ENCODE data around the gene COL5A1. TPM values are rescaled to one million over a fixed set of nuclear protein-coding genes. Genes with fewer than 3 reads are reported as not detected.
"Not testable (repeated sequence)": the region's sequence is repeated elsewhere in the genome, so short reads cannot be mapped to it uniquely, and the experiment has no call there.

Gene COL5A1
- total RNA-seq, 1 donor = 0.21 TPM

- H3K9me3 ChIP-seq (ENCODE audit: low read depth, low read length) = no peaks in the 10 kb centered on the region
- no peak overlapping the region for H3K4me3 ChIP-seq (ENCODE audit: low read length)
- no peaks in the 10 kb centered on the region for H3K27me3 ChIP-seq (ENCODE audit: insufficient read depth, low read length)
- no peaks in the 10 kb centered on the region for H3K4me1 ChIP-seq (ENCODE audit: insufficient read depth, low read length)
Measured at GRCh38 chr9:134848504-134848903, 206.9 kb downstream of the COL5A1 start.

GRCh38 chr9:134850611-134851010 is 209.0 kb downstream of the COL5A1 start:
- Histone ChIP-seq H3K4me3 (ENCODE audit: low read length) (no peak overlapping the region), H3K9me3 (ENCODE audit: low read depth, low read length) (no peaks in the 10 kb centered on the region), H3K27me3 (ENCODE audit: insufficient read depth, low read length) (no peaks in the 10 kb centered on the region)

GRCh38 chr9:134851020-134851419 is 209.4 kb downstream of the COL5A1 start:
- Histone ChIP-seq H3K4me1 (ENCODE audit: insufficient read depth, low read length) (no peaks in the 10 kb centered on the region), H3K27me3 (ENCODE audit: insufficient read depth, low read length) (no peaks in the 10 kb centered on the region), H3K9me3 (ENCODE audit: low read depth, low read length) (no peaks in the 10 kb centered on the region), H3K4me3 (ENCODE audit: low read length) (no peak overlapping the region)

More at GRCh38 chr9:134850611-134851010, 209.0 kb downstream of the COL5A1 start:
- H3K4me1 ChIP-seq (ENCODE audit: insufficient read depth, low read length) = no peaks in the 10 kb centered on the region

GRCh38 chr9:134852906-134853654 is 211.5 kb downstream of the COL5A1 start:
- no peak overlapping the region for H3K4me3 ChIP-seq (ENCODE audit: low read length)
- no peaks in the 10 kb centered on the region for H3K27me3 ChIP-seq (ENCODE audit: insufficient read depth, low read length)
- no peaks in the 10 kb centered on the region for H3K4me1 ChIP-seq (ENCODE audit: insufficient read depth, low read length)
- H3K9me3 ChIP-seq (ENCODE audit: low read depth, low read length) = no peaks in the 10 kb centered on the region

- Histone ChIP-seq H3K4me1 (ENCODE audit: insufficient read depth, low read length) (no peaks in the 10 kb centered on the region), H3K9me3 (ENCODE audit: low read depth, low read length) (no peaks in the 10 kb centered on the region), H3K4me3 (ENCODE audit: low read length) (no peak overlapping the region), H3K27me3 (ENCODE audit: insufficient read depth, low read length) (no peaks in the 10 kb centered on the region)
Measured at GRCh38 chr9:134853893-134854292, 212.3 kb downstream of the COL5A1 start.

GRCh38 chr9:134854541-134854981 is 213.0 kb downstream of the COL5A1 start:
- no peaks in the 10 kb centered on the region for H3K9me3 ChIP-seq (ENCODE audit: low read depth, low read length)
- no peaks in the 10 kb centered on the region for H3K27me3 ChIP-seq (ENCODE audit: insufficient read depth, low read length)
- H3K4me1 ChIP-seq (ENCODE audit: insufficient read depth, low read length) = no peaks in the 10 kb centered on the region
- H3K4me3 ChIP-seq (ENCODE audit: low read length) = no peak overlapping the region

GRCh38 chr9:134855231-134855899 is 213.8 kb downstream of the COL5A1 start:
- no peaks in the 10 kb centered on the region for H3K9me3 ChIP-seq (ENCODE audit: low read depth, low read length)
- H3K4me3 ChIP-seq (ENCODE audit: low read length) = no peak overlapping the region
- H3K4me1 ChIP-seq (ENCODE audit: insufficient read depth, low read length) = no peaks in the 10 kb centered on the region
- H3K27me3 ChIP-seq (ENCODE audit: insufficient read depth, low read length) = no peaks in the 10 kb centered on the region

GRCh38 chr9:134855900-134856377 is 214.3 kb downstream of the COL5A1 start:
- no peaks in the 10 kb centered on the region for H3K27me3 ChIP-seq (ENCODE audit: insufficient read depth, low read length)
- H3K4me1 ChIP-seq (ENCODE audit: insufficient read depth, low read length) = no peaks in the 10 kb centered on the region
- H3K4me3 ChIP-seq (ENCODE audit: low read length) = no peak overlapping the region
- no peaks in the 10 kb centered on the region for H3K9me3 ChIP-seq (ENCODE audit: low read depth, low read length)

GRCh38 chr9:134857451-134857850 is 215.8 kb downstream of the COL5A1 start:
- not testable (repeated sequence) for H3K9me3 ChIP-seq (ENCODE audit: low read depth, low read length); H3K27me3 ChIP-seq (ENCODE audit: insufficient read depth, low read length); H3K4me3 ChIP-seq (ENCODE audit: low read length); H3K4me1 ChIP-seq (ENCODE audit: insufficient read depth, low read length)

GRCh38 chr9:134858051-134858841 is 216.6 kb downstream of the COL5A1 start:
- H3K9me3 ChIP-seq (ENCODE audit: low read depth, low read length) = no peaks in the 10 kb centered on the region
- H3K4me3 ChIP-seq (ENCODE audit: low read length) = no peak overlapping the region
- no peaks in the 10 kb centered on the region for H3K27me3 ChIP-seq (ENCODE audit: insufficient read depth, low read length)
- H3K4me1 ChIP-seq (ENCODE audit: insufficient read depth, low read length) = no peaks in the 10 kb centered on the region

GRCh38 chr9:134860510-134860909 is 218.9 kb downstream of the COL5A1 start:
- Histone ChIP-seq H3K4me3 (ENCODE audit: low read length) (no peak overlapping the region), H3K4me1 (ENCODE audit: insufficient read depth, low read length) (no peaks in the 10 kb centered on the region), H3K9me3 (ENCODE audit: low read depth, low read length) (no peaks in the 10 kb centered on the region), H3K27me3 (ENCODE audit: insufficient read depth, low read length) (no peaks in the 10 kb centered on the region)

- Histone ChIP-seq H3K4me3 (ENCODE audit: low read length) (no peak overlapping the region), H3K27me3 (ENCODE audit: insufficient read depth, low read length) (no peaks in the 10 kb centered on the region), H3K9me3 (ENCODE audit: low read depth, low read length) (no peaks in the 10 kb centered on the region), H3K4me1 (ENCODE audit: insufficient read depth, low read length) (no peaks in the 10 kb centered on the region)
Measured at GRCh38 chr9:134861595-134862334, 220.2 kb downstream of the COL5A1 start.

- no peaks in the 10 kb centered on the region for H3K9me3 ChIP-seq (ENCODE audit: low read depth, low read length)
- H3K4me1 ChIP-seq (ENCODE audit: insufficient read depth, low read length) = no peaks in the 10 kb centered on the region
- no peak overlapping the region for H3K4me3 ChIP-seq (ENCODE audit: low read length)
Measured at GRCh38 chr9:134863306-134863902, 221.8 kb downstream of the COL5A1 start.

More at GRCh38 chr9:134863306-134863902, 221.8 kb downstream of the COL5A1 start:
- no peaks in the 10 kb centered on the region for H3K27me3 ChIP-seq (ENCODE audit: insufficient read depth, low read length)

Measured in mononuclear cell (primary cell).